HG03060 (cell line): ENCODE results near the gene KCNH1.

ENCODE experiments used
- ATAC-seq: cut with Tn5 transposase; IDR thresholded peaks from one replicate; pipeline ENCODE4 v1.9.1; 2021; ENCODE audit warnings: low read depth, moderate number of reproducible peaks; ENCODE audit not compliant: unreplicated experiment

Gene KCNH1

GRCh38 chr1:210773450-210773849 lies 360.5 kb downstream of the KCNH1 start:
- no peak for ATAC-seq

- no peak for ATAC-seq
Measured at GRCh38 chr1:210771131-210771530, 362.8 kb downstream of the KCNH1 start.

- ATAC-seq, result no peak
Measured at GRCh38 chr1:210770396-210770984, 363.5 kb downstream of the KCNH1 start.

DNA sequence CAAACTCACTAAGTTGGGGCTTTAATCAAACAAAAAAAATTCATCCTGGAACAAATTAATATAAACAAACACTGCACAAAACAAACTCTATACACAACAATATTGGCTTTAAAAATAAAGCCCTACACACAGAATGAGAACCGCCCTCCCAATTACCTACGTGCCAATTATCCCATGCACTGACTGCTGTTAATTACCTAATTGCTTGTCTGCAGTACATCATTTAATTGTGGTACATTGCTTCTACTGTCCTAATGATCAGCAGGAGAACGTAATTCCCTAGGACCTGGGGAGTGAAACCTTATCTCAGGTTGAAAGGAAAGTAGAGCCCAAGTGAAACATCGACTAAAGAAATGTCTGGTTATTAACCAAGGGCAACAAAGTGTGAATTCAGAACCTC lies 364.5 kb downstream of the KCNH1 start:
- ATAC-seq, result no peak

DNA sequence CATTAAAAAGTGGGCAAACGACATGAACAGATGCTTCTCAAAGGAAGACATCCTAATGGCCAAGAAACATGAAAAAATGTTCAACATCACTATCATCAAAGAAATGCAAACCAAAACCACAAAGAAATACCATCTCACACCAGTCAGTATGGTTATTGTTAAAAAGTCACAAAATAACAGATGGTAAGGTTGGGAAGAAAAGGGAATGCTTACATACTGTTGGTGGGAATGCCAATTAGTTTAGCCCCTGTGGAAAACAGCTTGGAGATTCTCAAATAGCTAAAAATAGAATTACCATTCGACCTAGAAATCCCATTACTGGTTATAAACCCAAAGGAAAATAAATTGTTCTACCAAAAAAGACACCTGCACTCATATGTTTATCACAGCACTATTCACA lies 369.4 kb downstream of the KCNH1 start:
- ATAC-seq, result no peak

- ATAC-seq, result no peak
Measured at GRCh38 chr1:210758761-210759160, 375.2 kb downstream of the KCNH1 start.

GRCh38 chr1:210758261-210758660 lies 375.7 kb downstream of the KCNH1 start:
- no peak for ATAC-seq

DNA sequence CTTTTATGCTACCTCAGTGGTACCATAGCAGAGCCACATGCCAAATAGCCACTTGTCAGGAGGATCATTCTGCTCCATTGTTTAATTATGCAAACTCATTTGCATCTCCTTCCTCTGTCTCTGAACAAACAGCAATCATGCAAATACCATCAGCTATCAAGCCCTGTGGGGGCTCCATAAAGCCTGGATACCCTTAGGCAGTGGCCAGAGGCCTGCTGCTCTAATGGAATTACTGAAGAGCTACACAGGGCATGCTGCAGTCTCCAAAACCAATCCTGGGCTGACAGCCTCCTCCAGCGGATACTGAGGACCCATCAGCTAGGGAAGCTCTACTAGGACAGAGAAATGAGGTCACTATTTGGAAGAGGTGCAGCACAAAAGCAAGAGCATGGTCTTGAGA lies 376.3 kb downstream of the KCNH1 start:
- ATAC-seq, result no peak

- no peak for ATAC-seq
Measured at GRCh38 chr1:210755991-210756659, 377.8 kb downstream of the KCNH1 start.

DNA sequence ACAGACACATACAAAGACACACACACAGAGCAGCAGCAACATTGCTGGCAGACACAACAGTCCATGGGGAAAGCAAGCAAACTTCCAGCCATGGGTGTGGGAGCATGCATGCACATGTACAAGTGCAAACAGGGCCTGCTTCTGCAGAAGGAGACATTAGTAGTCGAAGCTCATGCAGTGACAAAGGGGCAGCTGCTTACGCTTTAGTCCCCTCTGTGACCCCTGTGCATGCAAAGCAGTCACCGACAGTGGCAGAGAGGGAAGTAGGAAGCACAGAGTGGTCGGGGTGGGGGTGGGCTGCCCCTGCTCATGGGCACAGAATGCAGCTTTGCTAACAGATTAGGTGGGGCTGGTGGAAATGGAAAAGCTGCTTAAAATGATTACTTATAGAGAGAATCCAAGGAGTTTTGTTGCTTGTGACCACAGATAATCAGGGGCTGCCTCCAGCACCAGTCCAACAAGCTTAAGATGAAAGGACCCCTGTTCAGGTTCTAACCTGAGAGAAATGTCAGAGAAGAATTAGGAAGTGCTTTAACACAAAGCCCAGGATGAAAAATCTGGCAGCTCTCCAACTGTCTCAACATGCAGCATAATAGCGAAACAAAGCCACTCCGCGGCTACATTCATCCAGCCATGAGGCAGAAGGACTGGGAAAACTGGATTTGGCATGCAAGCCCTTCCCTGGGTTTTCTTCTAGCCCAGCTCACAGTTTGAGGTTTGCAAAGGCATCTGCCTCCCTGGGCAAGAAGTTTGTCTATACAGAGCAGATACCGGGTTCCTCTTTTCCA lies 378.9 kb downstream of the KCNH1 start:
- no peak for ATAC-seq

DNA sequence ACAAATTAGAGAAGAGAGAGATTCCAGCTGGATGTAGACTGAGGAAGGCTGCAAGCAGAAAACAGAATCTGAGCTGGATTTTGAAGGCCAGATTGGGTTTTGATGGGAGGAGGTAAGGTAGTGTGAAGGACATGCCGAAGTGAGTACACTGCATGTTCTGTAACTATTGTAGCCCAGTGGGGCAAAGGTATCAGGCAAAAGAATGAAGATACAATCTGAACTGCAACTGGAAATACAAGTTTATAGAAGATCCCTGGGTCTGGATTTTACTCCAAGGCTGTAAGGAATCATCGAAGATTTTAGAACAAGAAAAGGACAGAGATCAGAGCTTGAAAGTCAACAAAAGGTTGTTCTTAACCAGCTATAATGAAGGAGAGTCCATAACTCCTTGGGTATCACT lies 382.0 kb downstream of the KCNH1 start:
- no peak for ATAC-seq

- no peak for ATAC-seq
Measured at GRCh38 chr1:210750468-210750867, 383.5 kb downstream of the KCNH1 start.

DNA sequence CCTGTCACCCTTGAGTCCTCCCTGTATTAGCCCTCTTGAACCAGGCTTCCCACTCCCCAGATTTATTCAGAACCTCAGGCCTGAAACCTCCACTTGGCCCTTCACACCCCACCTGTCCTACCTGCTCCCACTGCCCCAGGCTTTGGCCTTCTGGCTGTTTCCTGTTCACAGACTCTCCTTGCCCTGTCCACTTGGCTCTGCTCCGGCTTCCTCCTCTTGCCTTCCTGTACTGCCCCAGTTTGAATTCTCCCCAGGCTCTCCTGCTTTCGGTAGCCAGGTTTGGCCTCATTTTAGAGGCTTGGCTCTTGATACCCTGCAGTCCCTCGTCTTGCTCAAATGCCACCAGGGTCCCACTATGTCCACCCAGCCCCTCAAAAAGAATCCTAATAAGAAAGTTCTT lies 385.2 kb downstream of the KCNH1 start:
- ATAC-seq, result no peak

DNA sequence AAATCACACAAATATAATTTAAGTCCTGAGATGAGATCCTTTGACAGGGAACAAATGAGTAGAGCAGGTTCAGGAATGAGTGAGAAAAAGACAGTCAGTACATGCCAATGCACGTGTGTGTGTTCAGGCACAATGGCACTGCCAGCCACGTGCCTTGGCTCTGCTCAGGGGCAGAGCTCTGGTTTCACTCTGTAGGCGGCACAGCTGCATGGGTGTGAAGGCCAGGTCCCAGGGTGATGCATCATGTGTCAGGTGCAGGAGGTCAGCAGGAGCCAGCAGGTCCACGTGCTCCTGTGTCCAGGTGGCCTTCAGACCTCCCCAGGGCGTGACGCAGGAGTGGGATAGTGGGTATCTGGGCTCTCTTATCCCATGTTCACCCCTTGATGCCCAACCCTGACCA lies 386.1 kb downstream of the KCNH1 start:
- no peak for ATAC-seq

DNA sequence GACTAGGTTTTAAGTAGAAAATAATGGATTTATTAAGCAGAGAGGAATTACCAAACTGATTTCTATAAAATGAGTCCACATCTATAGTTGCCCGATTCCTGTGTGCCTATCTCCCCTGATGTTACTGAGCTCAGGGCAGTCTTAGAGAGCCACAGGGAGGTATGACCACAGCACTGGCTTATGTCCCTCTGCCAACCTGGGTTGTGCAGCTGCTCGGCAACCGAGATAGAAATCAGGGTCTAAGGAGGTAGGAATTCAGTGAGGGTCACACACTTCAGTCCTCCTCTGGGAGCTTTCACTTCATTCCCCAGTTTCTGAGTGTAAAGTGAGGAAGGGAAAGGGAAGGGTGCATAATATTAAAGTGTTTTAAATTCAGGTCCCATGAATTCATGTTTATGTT lies 386.8 kb downstream of the KCNH1 start:
- no peak for ATAC-seq

DNA sequence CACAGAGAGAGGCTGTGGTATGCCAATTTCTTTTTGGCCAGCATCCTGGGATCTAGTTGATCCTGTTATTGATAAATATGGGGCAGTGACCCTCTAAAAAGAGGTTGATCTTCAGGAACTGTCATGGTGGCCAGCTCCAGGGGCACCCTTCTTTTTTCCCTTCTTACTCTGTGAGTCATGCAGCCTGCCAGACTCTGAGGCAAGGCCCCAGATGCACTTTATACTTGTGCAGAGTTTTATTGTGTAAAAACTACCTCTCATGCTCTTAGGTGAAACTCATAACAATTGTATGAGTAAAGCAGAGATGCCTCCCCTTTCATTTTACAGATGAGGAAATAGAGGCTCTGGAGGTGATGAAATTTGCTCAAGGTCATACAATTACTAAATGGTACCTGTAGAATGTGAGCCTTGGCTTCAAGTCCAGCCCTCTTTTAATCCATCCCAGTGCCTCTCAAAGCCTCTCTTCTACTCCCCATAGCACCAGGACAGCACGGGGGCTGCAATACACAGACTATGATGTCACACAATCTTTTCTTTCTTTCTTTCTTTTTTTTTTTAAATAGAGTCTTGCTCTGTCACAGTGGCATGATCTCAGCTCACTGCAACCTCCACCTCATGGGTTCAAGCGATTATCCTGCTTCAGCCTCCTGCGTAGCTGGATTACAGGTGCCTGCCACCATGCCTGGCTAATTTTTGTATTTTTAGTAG lies 387.8 kb downstream of the KCNH1 start:
- ATAC-seq, result no peak

DNA sequence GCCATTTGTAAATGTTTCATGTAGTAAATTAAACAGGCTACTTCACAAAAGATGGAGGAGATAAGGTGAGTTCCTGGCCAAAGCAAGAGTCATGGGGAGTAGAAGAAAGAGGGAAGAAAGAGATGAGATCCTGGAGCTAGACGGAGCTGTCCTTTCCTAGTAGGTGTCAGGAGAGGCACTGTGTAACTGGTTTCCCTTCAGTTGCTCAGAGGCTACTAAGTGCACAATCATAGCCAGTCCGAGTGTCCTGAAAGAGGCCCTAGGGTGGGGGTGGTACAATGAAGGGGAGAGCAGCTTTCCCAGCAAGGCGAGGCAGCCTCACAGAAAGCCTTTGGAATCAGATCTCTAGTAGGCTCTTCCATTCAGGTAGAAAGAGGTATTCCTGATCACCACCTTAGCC lies 390.9 kb downstream of the KCNH1 start:
- no peak for ATAC-seq

- ATAC-seq, result no peak
Measured at GRCh38 chr1:210741564-210741963, 392.4 kb downstream of the KCNH1 start.

- ATAC-seq, result no peak
Measured at GRCh38 chr1:210739627-210740026, 394.3 kb downstream of the KCNH1 start.

DNA sequence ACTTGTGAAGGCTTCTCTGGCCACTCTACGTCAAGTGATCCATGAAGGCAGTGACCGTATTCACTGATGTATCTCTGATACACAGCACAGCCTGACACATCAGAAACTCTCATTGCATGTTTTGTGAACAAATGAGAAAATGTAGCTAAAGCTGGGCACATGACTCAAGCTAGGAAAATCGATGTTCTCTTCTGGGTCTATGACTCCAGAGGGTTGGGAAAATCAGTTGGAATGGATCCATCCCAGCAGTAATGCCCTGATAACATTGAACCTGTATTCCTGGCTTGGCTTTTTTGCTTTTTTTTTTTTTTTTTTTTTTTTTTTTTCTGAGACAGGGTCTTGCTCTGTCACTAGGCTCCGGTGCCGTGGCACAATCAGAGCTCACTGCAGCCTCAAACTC lies 395.7 kb downstream of the KCNH1 start:
- no peak for ATAC-seq

GRCh38 chr1:210736713-210737112 lies 397.2 kb downstream of the KCNH1 start:
- no peak for ATAC-seq
